ENCODE results near the gene ZNF680.
A peak's percentile ranks its signal among the peaks of the same experiment; 100 is the strongest.

Gene ZNF680

DNA sequence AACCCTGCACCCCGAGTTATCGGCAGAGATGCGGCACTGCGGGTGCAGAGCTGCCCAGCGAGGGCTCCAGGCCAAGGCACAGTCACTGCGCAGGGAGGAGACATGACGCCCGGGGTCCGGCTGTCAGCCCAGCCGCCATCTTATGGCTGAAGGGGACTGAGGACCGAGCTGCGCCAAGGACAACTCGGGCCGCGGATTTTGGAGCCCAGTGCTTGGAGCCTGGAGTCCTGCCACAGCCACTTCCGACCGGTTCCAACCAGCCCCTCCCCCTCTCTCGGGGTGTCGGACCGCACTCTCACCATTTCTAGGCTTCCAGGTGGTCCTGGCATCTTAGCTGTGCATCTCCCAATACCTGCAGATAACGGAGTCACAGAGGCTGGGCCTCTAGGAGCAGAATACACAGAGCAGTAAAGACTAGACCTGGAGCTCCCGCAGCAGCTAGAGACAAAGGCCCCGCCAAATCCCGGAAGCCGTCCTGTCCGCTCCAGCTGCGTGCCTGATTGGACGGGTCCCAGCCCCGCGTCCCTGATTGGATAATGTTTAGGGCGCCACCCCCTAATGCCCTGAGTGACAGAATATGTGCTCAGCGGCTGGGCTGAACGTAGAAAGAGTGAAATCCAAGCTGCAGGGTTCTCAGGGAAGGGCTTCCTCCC, at the start of gene ZNF680:
Gene ZNF680, minus strand, starts transcription at position 446 of the 653 bp plus-strand sequence. Its CDS starts 117 bp downstream, at position 329.
- H2AFZ ChIP-seq (ENCODE audit: low read length, unreplicated experiment), result peak within 1 kb of the TSS; percentile 91
- H3K36me3 ChIP-seq (ENCODE audit: insufficient read depth, low read length), result 0 out of 2 replicates have a peak, but pooled peaks cover 6% of the 10 kb centered on the region
- peak within 1 kb of the TSS; percentile 94 for H3K4me3 ChIP-seq (ENCODE audit: low read depth, low read length)
- peaks cover 43% of the 10 kb centered on the region for H3K79me2 ChIP-seq (ENCODE audit: control insufficient read depth, insufficient read depth, low read length, unreplicated experiment)
- peaks cover 21% of the 10 kb centered on the region for H3K4me1 ChIP-seq (ENCODE audit: control insufficient read depth, insufficient read depth, low read length, unreplicated experiment)
- no peaks in the 10 kb centered on the region for H3K27me3 ChIP-seq (ENCODE audit: insufficient read depth, low read length)
- H3K27ac ChIP-seq (ENCODE audit: low read depth, low read length), result peak within 1 kb of the TSS; percentile 90

DNA sequence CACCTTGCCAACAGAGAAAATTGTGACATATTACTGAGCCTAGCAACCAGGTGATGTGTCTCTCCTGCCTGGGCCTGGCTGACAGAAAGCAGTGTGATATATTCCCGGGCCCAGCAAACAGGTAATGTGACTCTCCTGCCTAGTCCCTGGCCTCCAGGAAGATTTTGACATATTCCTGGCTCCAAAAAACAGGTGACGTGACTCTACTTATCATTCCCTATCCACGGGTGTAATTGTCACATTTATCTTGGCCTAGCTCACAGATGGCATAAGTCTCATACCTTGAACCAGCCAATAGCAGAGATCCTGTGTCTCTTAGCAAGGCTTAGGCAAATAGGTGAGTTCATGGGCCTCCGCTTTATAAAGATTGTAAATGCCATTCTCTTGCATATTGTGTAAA, 49.6 kb upstream of the ZNF680 start:
- Histone ChIP-seq H3K4me3 (ENCODE audit: low read depth, low read length) (no peak overlapping the region), H3K27me3 (ENCODE audit: insufficient read depth, low read length) (no peaks in the 10 kb centered on the region), H3K36me3 (ENCODE audit: insufficient read depth, low read length) (no peaks in the 10 kb centered on the region), H3K79me2 (ENCODE audit: control insufficient read depth, insufficient read depth, low read length, unreplicated experiment) (no peaks in the 10 kb centered on the region), H2AFZ (ENCODE audit: low read length, unreplicated experiment) (no peak overlapping the region), H3K4me1 (ENCODE audit: control insufficient read depth, insufficient read depth, low read length, unreplicated experiment) (no peaks in the 10 kb centered on the region), H3K27ac (ENCODE audit: low read depth, low read length) (no peak overlapping the region)

DNA sequence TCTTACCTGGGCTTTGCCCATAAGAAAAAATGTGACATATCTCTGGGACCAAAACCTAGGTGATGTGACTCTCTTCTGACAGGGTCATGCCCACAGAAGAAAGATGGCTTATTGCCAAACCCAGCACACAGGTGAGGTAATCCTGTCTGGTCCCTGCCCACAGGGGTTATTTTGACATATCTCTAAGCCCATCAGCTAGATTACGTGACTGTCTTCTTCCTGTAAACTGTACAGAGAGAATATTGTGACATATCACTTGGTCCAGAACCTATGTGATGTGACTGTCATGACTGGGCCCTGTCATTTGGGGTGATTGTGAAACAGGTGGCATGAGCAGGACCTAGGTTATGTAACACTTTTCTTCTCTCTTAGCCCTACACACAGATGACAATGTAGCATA, 48.8 kb upstream of the ZNF680 start:
- no peaks in the 10 kb centered on the region for H3K4me1 ChIP-seq (ENCODE audit: control insufficient read depth, insufficient read depth, low read length, unreplicated experiment)
- no peak overlapping the region for H3K27ac ChIP-seq (ENCODE audit: low read depth, low read length)
- H3K36me3 ChIP-seq (ENCODE audit: insufficient read depth, low read length), result no peaks in the 10 kb centered on the region
- no peaks in the 10 kb centered on the region for H3K79me2 ChIP-seq (ENCODE audit: control insufficient read depth, insufficient read depth, low read length, unreplicated experiment)
- no peak overlapping the region for H2AFZ ChIP-seq (ENCODE audit: low read length, unreplicated experiment)
- H3K27me3 ChIP-seq (ENCODE audit: insufficient read depth, low read length), result no peaks in the 10 kb centered on the region
- no peak overlapping the region for H3K4me3 ChIP-seq (ENCODE audit: low read depth, low read length)

GRCh38 chr7:64610997-64611396, 48.1 kb upstream of the ZNF680 start:
- no peak overlapping the region for H3K4me3 ChIP-seq (ENCODE audit: low read depth, low read length)
- H2AFZ ChIP-seq (ENCODE audit: low read length, unreplicated experiment), result no peak overlapping the region
- H3K36me3 ChIP-seq (ENCODE audit: insufficient read depth, low read length), result no peaks in the 10 kb centered on the region
- H3K27ac ChIP-seq (ENCODE audit: low read depth, low read length), result no peak overlapping the region
- H3K4me1 ChIP-seq (ENCODE audit: control insufficient read depth, insufficient read depth, low read length, unreplicated experiment), result no peaks in the 10 kb centered on the region
- H3K79me2 ChIP-seq (ENCODE audit: control insufficient read depth, insufficient read depth, low read length, unreplicated experiment), result no peaks in the 10 kb centered on the region
- H3K27me3 ChIP-seq (ENCODE audit: insufficient read depth, low read length), result no peaks in the 10 kb centered on the region

GRCh38 chr7:64608116-64608910, 45.4 kb upstream of the ZNF680 start:
- Histone ChIP-seq H3K27me3 (ENCODE audit: insufficient read depth, low read length) (no peaks in the 10 kb centered on the region), H3K79me2 (ENCODE audit: control insufficient read depth, insufficient read depth, low read length, unreplicated experiment) (no peaks in the 10 kb centered on the region), H3K4me1 (ENCODE audit: control insufficient read depth, insufficient read depth, low read length, unreplicated experiment) (no peaks in the 10 kb centered on the region), H3K27ac (ENCODE audit: low read depth, low read length) (no peak overlapping the region), H2AFZ (ENCODE audit: low read length, unreplicated experiment) (no peak overlapping the region), H3K36me3 (ENCODE audit: insufficient read depth, low read length) (peaks cover 6% of the 10 kb centered on the region; the same call in 1 of the 2 replicates), H3K4me3 (ENCODE audit: low read depth, low read length) (no peak overlapping the region)

- H3K4me3 ChIP-seq (ENCODE audit: low read depth, low read length), result no peak overlapping the region
- H3K36me3 ChIP-seq (ENCODE audit: insufficient read depth, low read length), result peaks cover 6% of the 10 kb centered on the region; the same call in 1 of the 2 replicates
- no peaks in the 10 kb centered on the region for H3K79me2 ChIP-seq (ENCODE audit: control insufficient read depth, insufficient read depth, low read length, unreplicated experiment)
- H3K27ac ChIP-seq (ENCODE audit: low read depth, low read length), result no peak overlapping the region
- no peaks in the 10 kb centered on the region for H3K4me1 ChIP-seq (ENCODE audit: control insufficient read depth, insufficient read depth, low read length, unreplicated experiment)
- H3K27me3 ChIP-seq (ENCODE audit: insufficient read depth, low read length), result no peaks in the 10 kb centered on the region
- H2AFZ ChIP-seq (ENCODE audit: low read length, unreplicated experiment), result no peak overlapping the region
Measured at GRCh38 chr7:64606385-64606784, 43.5 kb upstream of the ZNF680 start.

DNA sequence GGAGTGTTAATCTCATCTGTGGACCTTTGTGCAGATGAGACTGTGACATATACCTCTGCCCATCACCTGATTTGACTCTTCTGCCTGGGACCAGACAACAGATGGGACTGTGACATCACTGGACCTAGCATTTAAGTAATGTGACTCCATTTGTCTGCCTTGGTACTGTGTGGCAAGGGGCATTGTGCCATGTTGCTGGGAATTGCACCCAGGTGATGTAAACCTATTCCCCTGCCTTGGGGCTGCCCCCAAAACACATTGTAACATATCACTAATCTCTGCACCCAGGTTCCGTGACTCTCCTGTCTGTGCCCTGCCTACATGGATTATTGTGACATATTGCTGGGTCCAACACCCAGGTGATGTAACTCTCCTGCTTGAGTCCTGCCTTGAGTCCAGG, 40.4 kb upstream of the ZNF680 start:
- H3K4me3 ChIP-seq (ENCODE audit: low read depth, low read length), result no peak overlapping the region
- H3K27me3 ChIP-seq (ENCODE audit: insufficient read depth, low read length), result no peaks in the 10 kb centered on the region
- H3K36me3 ChIP-seq (ENCODE audit: insufficient read depth, low read length), result peaks cover 6% of the 10 kb centered on the region; the same call in 1 of the 2 replicates
- H2AFZ ChIP-seq (ENCODE audit: low read length, unreplicated experiment), result no peak overlapping the region
- no peaks in the 10 kb centered on the region for H3K79me2 ChIP-seq (ENCODE audit: control insufficient read depth, insufficient read depth, low read length, unreplicated experiment)
- H3K27ac ChIP-seq (ENCODE audit: low read depth, low read length), result no peak overlapping the region
- no peaks in the 10 kb centered on the region for H3K4me1 ChIP-seq (ENCODE audit: control insufficient read depth, insufficient read depth, low read length, unreplicated experiment)

DNA sequence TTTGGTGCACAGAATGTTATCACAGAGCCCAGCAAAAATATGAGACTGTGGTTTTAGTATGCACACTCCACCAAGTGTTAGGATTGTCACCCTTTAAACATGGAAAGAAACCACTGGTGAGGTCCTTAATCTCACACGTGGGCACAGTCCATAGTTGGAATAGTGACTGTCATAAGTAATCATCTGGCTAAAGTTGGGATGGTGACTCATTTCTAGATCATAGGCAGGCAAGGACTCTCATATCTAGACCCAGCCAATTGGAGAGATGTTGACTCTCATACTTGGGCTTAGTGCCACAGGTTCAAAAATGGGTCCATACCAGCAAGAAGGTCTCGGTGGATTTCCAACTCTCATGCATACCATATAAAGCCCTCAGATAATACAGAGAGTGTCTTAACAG, 39.6 kb upstream of the ZNF680 start:
- Histone ChIP-seq H3K36me3 (ENCODE audit: insufficient read depth, low read length) (peaks cover 6% of the 10 kb centered on the region; the same call in 1 of the 2 replicates), H3K4me3 (ENCODE audit: low read depth, low read length) (no peak overlapping the region), H3K27ac (ENCODE audit: low read depth, low read length) (no peak overlapping the region), H3K4me1 (ENCODE audit: control insufficient read depth, insufficient read depth, low read length, unreplicated experiment) (no peaks in the 10 kb centered on the region), H2AFZ (ENCODE audit: low read length, unreplicated experiment) (no peak overlapping the region), H3K79me2 (ENCODE audit: control insufficient read depth, insufficient read depth, low read length, unreplicated experiment) (no peaks in the 10 kb centered on the region), H3K27me3 (ENCODE audit: insufficient read depth, low read length) (no peaks in the 10 kb centered on the region)

DNA sequence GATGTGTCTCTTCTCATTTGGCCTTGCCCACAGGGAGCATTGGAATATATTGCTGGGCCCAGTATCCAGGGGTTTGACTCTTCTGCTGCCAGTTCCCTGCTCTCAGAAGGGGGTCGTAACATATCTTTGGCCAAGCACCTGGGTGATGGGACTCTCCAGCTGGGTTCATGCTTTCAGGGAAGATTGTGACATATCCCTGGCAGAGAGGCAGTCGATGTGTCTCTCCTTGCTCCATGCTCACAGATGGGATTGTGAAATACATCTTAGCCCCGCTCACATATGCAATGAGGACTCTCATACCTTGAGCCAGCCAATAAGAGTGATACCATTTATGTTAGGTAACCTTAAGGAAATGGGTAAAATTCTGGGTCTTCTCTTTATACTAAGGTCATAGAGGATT, 39.2 kb upstream of the ZNF680 start:
- no peaks in the 10 kb centered on the region for H3K4me1 ChIP-seq (ENCODE audit: control insufficient read depth, insufficient read depth, low read length, unreplicated experiment)
- H3K27me3 ChIP-seq (ENCODE audit: insufficient read depth, low read length), result no peaks in the 10 kb centered on the region
- peaks cover 6% of the 10 kb centered on the region; the same call in 1 of the 2 replicates for H3K36me3 ChIP-seq (ENCODE audit: insufficient read depth, low read length)
- H3K79me2 ChIP-seq (ENCODE audit: control insufficient read depth, insufficient read depth, low read length, unreplicated experiment), result no peaks in the 10 kb centered on the region
- no peak overlapping the region for H3K27ac ChIP-seq (ENCODE audit: low read depth, low read length)
- H3K4me3 ChIP-seq (ENCODE audit: low read depth, low read length), result no peak overlapping the region
- H2AFZ ChIP-seq (ENCODE audit: low read length, unreplicated experiment), result no peak overlapping the region

- Histone ChIP-seq H3K27me3 (ENCODE audit: insufficient read depth, low read length) (no peaks in the 10 kb centered on the region), H3K79me2 (ENCODE audit: control insufficient read depth, insufficient read depth, low read length, unreplicated experiment) (no peaks in the 10 kb centered on the region), H3K36me3 (ENCODE audit: insufficient read depth, low read length) (no peaks in the 10 kb centered on the region), H3K4me1 (ENCODE audit: control insufficient read depth, insufficient read depth, low read length, unreplicated experiment) (no peaks in the 10 kb centered on the region), H3K27ac (ENCODE audit: low read depth, low read length) (no peak overlapping the region), H3K4me3 (ENCODE audit: low read depth, low read length) (no peak overlapping the region), H2AFZ (ENCODE audit: low read length, unreplicated experiment) (no peak overlapping the region)
Measured at GRCh38 chr7:64599359-64599758, 36.5 kb upstream of the ZNF680 start.

DNA sequence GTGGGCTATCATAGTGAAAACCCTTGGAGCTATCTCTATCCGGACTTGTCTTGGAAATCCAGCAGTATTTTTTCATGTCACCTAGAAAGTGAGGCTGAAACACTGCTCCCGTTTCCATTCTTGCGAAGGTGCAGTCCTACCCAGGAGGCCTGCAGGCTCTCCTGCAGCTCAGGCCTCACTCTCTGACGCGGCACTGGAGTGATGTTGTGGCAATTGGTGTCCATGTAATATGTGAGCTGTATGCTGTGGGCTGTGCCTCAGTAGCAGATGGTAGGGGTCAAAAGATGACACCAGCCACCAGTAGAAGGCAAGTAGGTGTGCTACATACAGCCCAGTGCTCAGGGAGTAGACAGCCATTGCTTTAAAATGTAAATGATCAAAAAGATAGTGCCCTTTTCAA, 28.1 kb upstream of the ZNF680 start:
- Histone ChIP-seq H3K36me3 (ENCODE audit: insufficient read depth, low read length) (no peaks in the 10 kb centered on the region), H3K27ac (ENCODE audit: low read depth, low read length) (no peak overlapping the region), H3K4me1 (ENCODE audit: control insufficient read depth, insufficient read depth, low read length, unreplicated experiment) (no peaks in the 10 kb centered on the region), H2AFZ (ENCODE audit: low read length, unreplicated experiment) (no peak overlapping the region), H3K27me3 (ENCODE audit: insufficient read depth, low read length) (no peaks in the 10 kb centered on the region), H3K4me3 (ENCODE audit: low read depth, low read length) (no peak overlapping the region), H3K79me2 (ENCODE audit: control insufficient read depth, insufficient read depth, low read length, unreplicated experiment) (peaks cover 3% of the 10 kb centered on the region)
